H1 (cell line): ENCODE measurements around the gene BRAP. TPM values are rescaled to one million over a fixed set of nuclear protein-coding genes. Genes with fewer than 3 reads are reported as not detected.

Source experiments
- CTCF ChIA-PET: fragments of 300-600 bp; sonication (Branson Sonifier 250); formaldehyde crosslinking; loops from one replicate; lab custom pipeline; 2021; ENCODE audit not compliant: partially characterized antibody; lab: Charles Lee
- POLR2A ChIA-PET: fragments of 300-600 bp; sonication (Branson Sonifier 250); formaldehyde crosslinking; loops from one replicate; lab custom pipeline; 2021; ENCODE audit warnings: inconsistent platforms; ENCODE audit not compliant: partially characterized antibody; lab: Charles Lee
- DNase-seq, 2 experiments: peaks; one replicate each; pipeline versions ENCODE4 v3.0.0 to v3.0.0-alpha.2; 2010 to 2022; ENCODE audit warnings: low spot score in 2 of 2, low read depth in 1 of 2, mixed read lengths in 1 of 2
- FAIRE-seq: peaks from 2 replicates; lab custom pipeline; 2011; peaks lifted over from hg19 to GRCh38; lab: Jason Lieb, UNC
- H2AFZ ChIP-seq: 2 replicates; pipeline ENCODE4 v1.8.1; 2012; ENCODE audit warnings: low read length, inconsistent platforms
- H2AK5ac ChIP-seq: 2 replicates; pipeline ENCODE4 v1.6.1; 2013; ENCODE audit warnings: low read depth, low read length
- H2BK120ac ChIP-seq: replicated peaks from 2 replicates; pipeline ENCODE3; 2013; ENCODE audit warnings: low read depth, low read length, inconsistent platforms
- H2BK12ac ChIP-seq: 2 replicates; pipeline ENCODE4 v1.6.1; 2013; ENCODE audit warnings: low read depth, low read length
- H2BK15ac ChIP-seq: 2 replicates; pipeline ENCODE4 v1.6.1; 2013; ENCODE audit warnings: low read length
- H2BK20ac ChIP-seq: 2 replicates; pipeline ENCODE4 v1.6.1; 2013; ENCODE audit warnings: low read length
- H2BK5ac ChIP-seq: 2 replicates; pipeline ENCODE4 v1.6.1; 2013; ENCODE audit warnings: low read depth, low read length
- H3K14ac ChIP-seq: 2 replicates; pipeline ENCODE4 v1.6.1; 2013; ENCODE audit warnings: inconsistent platforms; ENCODE audit not compliant: insufficient read length
- H3K18ac ChIP-seq: 2 replicates; pipeline ENCODE4 v1.6.1; 2013; ENCODE audit warnings: low read length; ENCODE audit errors: extremely low read depth
- H3K23ac ChIP-seq: 2 replicates; pipeline ENCODE4 v1.6.1; 2013; ENCODE audit warnings: inconsistent platforms; ENCODE audit not compliant: insufficient read length
- H3K23me2 ChIP-seq: 2 replicates; pipeline ENCODE4 v1.6.1; 2013; ENCODE audit warnings: low read depth, low read length
- H3K27ac ChIP-seq: 2 replicates; pipeline ENCODE4 v1.6.1; 2011; ENCODE audit warnings: low read depth, low read length, inconsistent platforms
- H3K27me3 ChIP-seq, 4 experiments: replicated peaks in 1 of 4; 1 replicate in 1 of 4; 2 replicates in 3 of 4; pipeline versions ENCODE4 v1.6.1 to v1.8.1; 2011 to 2013; ENCODE audit warnings: low read length in 3 of 4, mild to moderate bottlenecking in 3 of 4, inconsistent platforms in 2 of 4, mixed read lengths in 2 of 4, moderate library complexity in 1 of 4; ENCODE audit not compliant: control insufficient read depth in 3 of 4, insufficient read depth in 3 of 4; ENCODE audit errors: extremely low read depth in 1 of 4
- H3K36me3 ChIP-seq, 4 experiments: 2 replicates each; pipeline versions ENCODE4 v1.6.1 to v1.8.1; 2011 to 2013; ENCODE audit warnings: mild to moderate bottlenecking in 4 of 4, low read length in 3 of 4, moderate library complexity in 2 of 4, control low read depth in 1 of 4, inconsistent platforms in 1 of 4; ENCODE audit not compliant: insufficient read depth in 4 of 4, control insufficient read depth in 2 of 4
- H3K4ac ChIP-seq: replicated peaks from 2 replicates; pipeline ENCODE3; 2013; ENCODE audit warnings: low read length, low read depth, mixed read lengths, inconsistent platforms; ENCODE audit not compliant: insufficient read length
- H3K4me1 ChIP-seq, 4 experiments: replicated peaks in 1 of 4; 1 replicate in 1 of 4; 2 replicates in 3 of 4; pipeline versions ENCODE4 v1.6.1 to v1.8.1; 2011 to 2013; ENCODE audit warnings: low read length in 3 of 4, inconsistent platforms in 2 of 4, mixed read lengths in 1 of 4; ENCODE audit not compliant: insufficient read depth in 4 of 4, control insufficient read depth in 3 of 4
- H3K4me2 ChIP-seq, 2 experiments: 2 replicates each; pipeline versions ENCODE4 v1.6.1 to v1.8.1; 2011 to 2013; ENCODE audit warnings: low read depth in 2 of 2, low read length in 2 of 2, control low read depth in 1 of 2, inconsistent platforms in 1 of 2, mild to moderate bottlenecking in 1 of 2; ENCODE audit not compliant: insufficient read depth in 1 of 2
- H3K4me3 ChIP-seq, 4 experiments: fragments of 200-600, 300-600 bp in 1 of 4; sonication (generic), shearing (Covaris generic), sonication (Bioruptor Twin) in 1 of 4; 2 replicates each; pipeline versions ENCODE4 v1.5.1 to v1.8.1; 2011 to 2016; ENCODE audit warnings: low read length in 4 of 4, low read depth in 3 of 4, control low read depth in 2 of 4, inconsistent platforms in 2 of 4, mild to moderate bottlenecking in 2 of 4, mixed read lengths in 1 of 4, moderate library complexity in 1 of 4; ENCODE audit not compliant: insufficient read depth in 2 of 4; ENCODE audit errors: extremely low read depth in 1 of 4
- H3K56ac ChIP-seq: replicated peaks from 2 replicates; pipeline ENCODE3; 2013; ENCODE audit warnings: low read depth, mild to moderate bottlenecking, mixed read lengths, low read length, inconsistent platforms; ENCODE audit not compliant: insufficient read length
- H3K79me1 ChIP-seq: 2 replicates; pipeline ENCODE4 v1.6.1; 2013; ENCODE audit warnings: low read depth, low read length, control low read depth
- H3K79me2 ChIP-seq, 2 experiments: 2 replicates each; pipeline versions ENCODE4 v1.6.1 to v1.8.1; 2012 to 2013; ENCODE audit warnings: low read length in 2 of 2, mild to moderate bottlenecking in 2 of 2, inconsistent platforms in 1 of 2; ENCODE audit not compliant: insufficient read depth in 2 of 2, control insufficient read depth in 1 of 2
- H3K9ac ChIP-seq, 4 experiments: replicated peaks in 1 of 4; 1 replicate in 1 of 4; 2 replicates in 3 of 4; pipeline versions ENCODE4 v1.6.1 to v1.8.1; 2011 to 2013; ENCODE audit warnings: low read depth in 3 of 4, low read length in 3 of 4, control low read depth in 2 of 4, mild to moderate bottlenecking in 2 of 4, moderate library complexity in 2 of 4, inconsistent platforms in 1 of 4; ENCODE audit errors: extremely low read depth in 1 of 4
- H3K9me3 ChIP-seq, 2 experiments: 2 replicates each; pipeline versions ENCODE4 v1.6.1 to v1.8.1; 2012 to 2013; ENCODE audit warnings: mild to moderate bottlenecking in 2 of 2, moderate library complexity in 2 of 2, control low read depth in 1 of 2, inconsistent platforms in 1 of 2, low read depth in 1 of 2, low read length in 1 of 2, mixed read lengths in 1 of 2; ENCODE audit not compliant: insufficient read depth in 2 of 2
- H4K20me1 ChIP-seq, 2 experiments: replicated peaks in 1 of 2; 2 replicates each; pipeline versions ENCODE3 to v1.8.1; 2011 to 2013; ENCODE audit warnings: inconsistent platforms in 2 of 2, low read length in 2 of 2, mild to moderate bottlenecking in 1 of 2; ENCODE audit not compliant: insufficient read depth in 2 of 2, control insufficient read depth in 1 of 2
- H4K5ac ChIP-seq: 2 replicates; pipeline ENCODE4 v1.6.1; 2013; ENCODE audit warnings: low read length, low read depth, mixed read lengths, inconsistent platforms; ENCODE audit not compliant: insufficient read length
- H4K8ac ChIP-seq: 2 replicates; pipeline ENCODE4 v1.8.0; 2013; ENCODE audit warnings: mild to moderate bottlenecking, moderate library complexity, low read length, inconsistent platforms; ENCODE audit not compliant: insufficient read depth; ENCODE audit errors: extremely low read depth
- H4K91ac ChIP-seq: replicated peaks from 2 replicates; pipeline ENCODE3; 2013; ENCODE audit warnings: low read length, mixed read lengths, inconsistent platforms; ENCODE audit not compliant: insufficient read length
- CTCF ChIP-seq, 3 experiments: IDR thresholded peaks; 1 replicate in 2 of 3; 2 replicates in 1 of 3; pipeline versions ENCODE4 v1.5.1 to v1.6.1; 2011; ENCODE audit warnings: low read length in 3 of 3, mild to moderate bottlenecking in 3 of 3, inconsistent platforms in 2 of 3, low read depth in 1 of 3, moderate library complexity in 1 of 3; ENCODE audit not compliant: insufficient read depth in 1 of 3; ENCODE audit errors: control extremely low read depth in 1 of 3
- E2F6 ChIP-seq: IDR thresholded peaks from 2 replicates; pipeline ENCODE4 v1.6.1; 2012; ENCODE audit warnings: inconsistent platforms
- JUND ChIP-seq: IDR thresholded peaks from 2 replicates; pipeline ENCODE4 v1.6.1; 2011; ENCODE audit warnings: mild to moderate bottlenecking, improper control_type of control experiment, low read length
- PHF8 ChIP-seq: fragments of 200-600 bp; sonication (generic); conservative IDR thresholded peaks from 2 replicates; pipeline ENCODE4 v1.7.1; 2012; ENCODE audit warnings: low read depth, mild to moderate bottlenecking, inconsistent platforms, low read length, moderate library complexity
- SP4 ChIP-seq: IDR thresholded peaks from 2 replicates; pipeline ENCODE4 v1.6.1; 2012; ENCODE audit warnings: low read length, inconsistent platforms
- WGBS, 2 experiments: shearing (Covaris generic) in 1 of 2; methylation state at CpG; one replicate each; pipeline versions ENCODE4 v1.1.6 to v1.1.7; 2013 to 2015; ENCODE audit warnings: low lambda C conversion rate in 2 of 2, mixed read lengths in 2 of 2, inconsistent platforms in 1 of 2, low coverage in 1 of 2, missing lambda C conversion rate in 1 of 2; ENCODE audit not compliant: insufficient replicate concordance in 2 of 2, insufficient coverage in 1 of 2, insufficient read length in 1 of 2; ENCODE audit errors: extremely low coverage in 1 of 2, missing lambda C conversion rate in 1 of 2; 5-methylcytosine and 5-hydroxymethylcytosine counted together
- polyA plus RNA-seq, 7 experiments: library from polyadenylated mRNA; depleted of rRNA in 3 of 7; stranded (reverse) in 5 of 7; unstranded in 2 of 7; fragments of >200 nt in 5 of 7; fragments of 200-250 nt in 2 of 7; gene quantifications; 1 replicate in 5 of 7; 2 replicates in 1 of 7; 4 replicates in 1 of 7; pipeline versions ENCODE4 v1.2.1 to v1.2.3, GENCODE V29; 2011 to 2013; ENCODE audit warnings: missing spikeins in 2 of 7, mixed read lengths in 2 of 7
- total RNA-seq: library from RNA; stranded (reverse); fragmentation: NEBNext Ultra II Directional; extraction: Animal tissue kit (Norgen Biotek cat#: 25700); gene quantifications from 2 replicates; pipeline ENCODE4 v1.2.1, GENCODE V29; 2021

The BRAP gene
- total and polyA plus RNA-seq, 2 of the 8 experiments (the other 6 are each of a cell fraction or from before 2014, with no cell fraction given) = 12.8 to 22.2 TPM

GRCh38 chr12:111664499-111664898 lies 21.3 kb downstream of the BRAP start:
- H4K5ac ChIP-seq = no peak overlapping the region
- H3K4me2 ChIP-seq = no peak overlapping the region; a peak in 1 of 4 replicates
- no peak for FAIRE-seq
- no peak overlapping the region for H2AFZ ChIP-seq
- H3K9me3 ChIP-seq = no peaks in the 10 kb centered on the region
- H4K20me1 ChIP-seq = peaks cover 0 to 3% of the 10 kb centered on the region in 2 experiments
- 97% methylated on average over 5 of the region's 5 CpGs; no CpG with 5 or more reads in 1 of the 2 experiments for WGBS, 2 experiments
- no peak overlapping the region for H3K4me3 ChIP-seq
- H2BK5ac ChIP-seq = no peak overlapping the region
- CTCF ChIA-PET = interaction anchor here (0.6 to 1.5 kb wide), 7 partner anchors 8 to 209 kb away, joined by 3 read pairs; no protein-coding TSS in a partner anchor
- peaks cover 0 to 2% (median 0%) of the 10 kb centered on the region in 4 experiments; a peak in 1 of 7 replicates for H3K4me1 ChIP-seq
- TF ChIP-seq PHF8 (no peak), JUND (no peak), CTCF (IDR thresholded peaks at IDR 0.05; ENCODE audit: control extremely low read depth in 1 of 3, insufficient read depth in 1 of 3, low read depth in 1 of 3, low read length in 3 of 3) (peak in 1 of 3 experiments; percentile 5; a peak in 1 of 4 replicates), SP4 (no peak), E2F6 (no peak)
- TF ChIP-seq, all 59 proteins: peak for 1
- H3K23me2 ChIP-seq = no peaks in the 10 kb centered on the region
- no peaks in the 10 kb centered on the region for H3K27me3 ChIP-seq
- H3K36me3 ChIP-seq = peaks cover 8 to 37% (median 20%) of the 10 kb centered on the region in 4 experiments; a peak in 7 of 8 replicates
- no peak overlapping the region for H2AK5ac ChIP-seq
- H4K8ac ChIP-seq = no peak overlapping the region
- H3K23ac ChIP-seq = no peak overlapping the region
- H3K9ac ChIP-seq = no peak overlapping the region
- H2BK15ac ChIP-seq = no peak overlapping the region
- no peak overlapping the region for H2BK12ac ChIP-seq
- H3K4ac ChIP-seq = no peak overlapping the region
- no peak overlapping the region for H2BK120ac ChIP-seq
- H2BK20ac ChIP-seq = no peak overlapping the region
- H4K91ac ChIP-seq = no peak overlapping the region
- no peak for DNase-seq
- POLR2A ChIA-PET = interaction anchor here (0.8 to 1.6 kb wide), 2 partner anchors 20 to 45 kb away, joined by 3 to 6 read pairs; no protein-coding TSS in a partner anchor
- H3K27ac ChIP-seq = no peak overlapping the region
- H3K18ac ChIP-seq = no peak overlapping the region
- H3K79me1 ChIP-seq = no peaks in the 10 kb centered on the region
- H3K79me2 ChIP-seq = no peaks in the 10 kb centered on the region
- H3K14ac ChIP-seq = no peak overlapping the region
- H3K56ac ChIP-seq = no peak overlapping the region
